ENCODE data around the gene PRSS27.

DNA sequence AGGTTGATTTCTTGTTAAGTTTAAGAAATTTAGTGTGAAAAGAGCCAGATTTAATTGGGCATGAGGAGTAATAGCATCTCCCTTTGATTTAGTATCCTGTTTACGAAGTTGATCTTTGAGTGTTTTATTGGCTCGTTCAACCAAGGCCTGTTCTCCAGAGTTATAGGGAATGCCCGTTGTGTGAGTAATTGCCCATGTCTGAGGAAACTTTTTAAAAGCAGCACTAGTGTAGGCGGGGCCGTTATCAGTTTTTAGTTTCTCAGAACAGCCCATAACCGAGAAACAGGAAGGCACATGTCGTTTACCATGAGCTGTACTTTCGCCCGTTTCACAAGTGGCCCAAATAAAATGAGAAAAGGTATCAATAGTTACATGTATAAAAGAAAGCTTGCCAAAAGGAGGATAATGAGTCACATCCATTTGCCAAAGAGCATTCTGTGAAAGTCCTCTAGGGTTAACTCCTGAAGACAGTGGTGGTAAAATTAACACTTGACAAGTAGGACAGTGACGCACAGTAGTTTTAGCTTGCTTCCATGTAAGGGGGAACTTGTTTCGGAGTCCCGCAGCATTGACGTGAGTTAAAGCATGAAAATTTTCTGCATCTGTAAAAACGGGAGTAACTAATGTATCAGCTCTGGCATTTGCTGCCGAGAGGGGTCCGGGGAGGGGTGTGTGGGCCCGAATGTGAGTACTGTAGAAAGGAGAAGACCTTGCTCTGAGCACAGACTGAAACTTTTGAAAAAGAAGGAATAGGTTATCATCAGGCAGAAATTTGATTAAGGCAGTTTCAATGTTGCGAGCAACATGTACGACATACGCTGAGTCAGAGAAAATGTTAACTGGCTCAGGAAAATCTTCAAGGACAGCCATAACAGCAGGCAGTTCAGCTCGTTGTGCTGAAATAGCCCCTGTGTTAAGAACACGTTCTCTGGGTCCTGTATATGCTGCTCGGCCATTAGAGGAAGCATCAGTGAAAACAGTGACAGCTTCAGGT lies 56.2 kb downstream of the PRSS27 start:
- no peak for TF ChIP-seq POLR2AphosphoS5 (IDR thresholded peaks at IDR 0.05)
- TF ChIP-seq, protein P1, sequence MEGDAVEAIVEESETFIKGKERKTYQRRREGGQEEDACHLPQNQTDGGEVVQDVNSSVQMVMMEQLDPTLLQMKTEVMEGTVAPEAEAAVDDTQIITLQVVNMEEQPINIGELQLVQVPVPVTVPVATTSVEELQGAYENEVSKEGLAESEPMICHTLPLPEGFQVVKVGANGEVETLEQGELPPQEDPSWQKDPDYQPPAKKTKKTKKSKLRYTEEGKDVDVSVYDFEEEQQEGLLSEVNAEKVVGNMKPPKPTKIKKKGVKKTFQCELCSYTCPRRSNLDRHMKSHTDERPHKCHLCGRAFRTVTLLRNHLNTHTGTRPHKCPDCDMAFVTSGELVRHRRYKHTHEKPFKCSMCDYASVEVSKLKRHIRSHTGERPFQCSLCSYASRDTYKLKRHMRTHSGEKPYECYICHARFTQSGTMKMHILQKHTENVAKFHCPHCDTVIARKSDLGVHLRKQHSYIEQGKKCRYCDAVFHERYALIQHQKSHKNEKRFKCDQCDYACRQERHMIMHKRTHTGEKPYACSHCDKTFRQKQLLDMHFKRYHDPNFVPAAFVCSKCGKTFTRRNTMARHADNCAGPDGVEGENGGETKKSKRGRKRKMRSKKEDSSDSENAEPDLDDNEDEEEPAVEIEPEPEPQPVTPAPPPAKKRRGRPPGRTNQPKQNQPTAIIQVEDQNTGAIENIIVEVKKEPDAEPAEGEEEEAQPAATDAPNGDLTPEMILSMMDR (IDR thresholded peaks at IDR 0.05) = no peak
